GM23338 (cell line): ENCODE data around the gene FUT6.

ENCODE experiments used
- CREB1 ChIP-seq: fragments of 250-450 bp; sonication (Bioruptor Pico); IDR thresholded peaks from 2 replicates; pipeline ENCODE4 v1.5.0; 2020; ENCODE audit warnings: low read depth, mild to moderate bottlenecking, moderate library complexity
- ETS1 ChIP-seq: IDR thresholded peaks from 2 replicates; pipeline ENCODE4 v1.6.1; 2016; ENCODE audit warnings: antibody characterized with exemption
- EZH2 ChIP-seq: fragments of 200-600 bp; sonication (generic); IDR thresholded peaks from one replicate; pipeline ENCODE4 v1.8.0; 2017; ENCODE audit warnings: antibody characterized with exemption, mild to moderate bottlenecking, low read depth; ENCODE audit not compliant: unreplicated experiment
- EZH2phosphoT487 ChIP-seq: fragments of 200-600 bp; sonication (generic); IDR thresholded peaks from one replicate; pipeline ENCODE4 v1.8.1; 2018; ENCODE audit warnings: antibody characterized with exemption; ENCODE audit not compliant: unreplicated experiment
- JUNB ChIP-seq: IDR thresholded peaks from one replicate; pipeline ENCODE4 v1.6.1; 2016; ENCODE audit warnings: antibody characterized with exemption; ENCODE audit not compliant: unreplicated experiment
- NANOG ChIP-seq: IDR thresholded peaks from 2 replicates; pipeline ENCODE4 v1.6.1; 2016; ENCODE audit warnings: antibody characterized with exemption, borderline replicate concordance
- POLR2AphosphoS5 ChIP-seq: IDR thresholded peaks from 2 replicates; pipeline ENCODE4 v1.6.1; 2016; ENCODE audit warnings: antibody characterized with exemption, low read depth
- STAT1 ChIP-seq: IDR thresholded peaks from one replicate; pipeline ENCODE4 v1.6.1; 2016; ENCODE audit warnings: antibody characterized with exemption; ENCODE audit not compliant: unreplicated experiment
- ZNF114 ChIP-seq: fragments of 250-450 bp; sonication (Bioruptor Pico); IDR thresholded peaks from 2 replicates; pipeline ENCODE4 v1.5.0; 2020; ENCODE audit warnings: mild to moderate bottlenecking, moderate library complexity
- ZNF331 ChIP-seq: fragments of 250-450 bp; sonication (Bioruptor Pico); IDR thresholded peaks from 2 replicates; pipeline ENCODE4 v1.5.0; 2020; ENCODE audit warnings: low read depth, mild to moderate bottlenecking, moderate library complexity
- TF ChIP-seq, protein P1 (sequence below), 2 experiments: fragments of 200-600 bp in 1 of 2; sonication (generic) in 1 of 2; conservative IDR thresholded peaks; 2 replicates each; pipeline versions ENCODE4 v1.5.1 to v1.6.1; 2016 to 2017; ENCODE audit warnings: antibody characterized with exemption in 2 of 2, low read depth in 2 of 2, mild to moderate bottlenecking in 2 of 2, moderate library complexity in 1 of 2
- TF ChIP-seq, protein P2 (sequence below): IDR thresholded peaks from one replicate; pipeline ENCODE4 v1.6.1; 2018; ENCODE audit warnings: antibody characterized with exemption; ENCODE audit not compliant: unreplicated experiment
- TF ChIP-seq, protein P3 (sequence below): fragments of 250-450 bp; sonication (Bioruptor Pico); IDR thresholded peaks from 2 replicates; pipeline ENCODE4 v1.5.0; 2020; ENCODE audit warnings: mild to moderate bottlenecking, moderate library complexity

DNA sequence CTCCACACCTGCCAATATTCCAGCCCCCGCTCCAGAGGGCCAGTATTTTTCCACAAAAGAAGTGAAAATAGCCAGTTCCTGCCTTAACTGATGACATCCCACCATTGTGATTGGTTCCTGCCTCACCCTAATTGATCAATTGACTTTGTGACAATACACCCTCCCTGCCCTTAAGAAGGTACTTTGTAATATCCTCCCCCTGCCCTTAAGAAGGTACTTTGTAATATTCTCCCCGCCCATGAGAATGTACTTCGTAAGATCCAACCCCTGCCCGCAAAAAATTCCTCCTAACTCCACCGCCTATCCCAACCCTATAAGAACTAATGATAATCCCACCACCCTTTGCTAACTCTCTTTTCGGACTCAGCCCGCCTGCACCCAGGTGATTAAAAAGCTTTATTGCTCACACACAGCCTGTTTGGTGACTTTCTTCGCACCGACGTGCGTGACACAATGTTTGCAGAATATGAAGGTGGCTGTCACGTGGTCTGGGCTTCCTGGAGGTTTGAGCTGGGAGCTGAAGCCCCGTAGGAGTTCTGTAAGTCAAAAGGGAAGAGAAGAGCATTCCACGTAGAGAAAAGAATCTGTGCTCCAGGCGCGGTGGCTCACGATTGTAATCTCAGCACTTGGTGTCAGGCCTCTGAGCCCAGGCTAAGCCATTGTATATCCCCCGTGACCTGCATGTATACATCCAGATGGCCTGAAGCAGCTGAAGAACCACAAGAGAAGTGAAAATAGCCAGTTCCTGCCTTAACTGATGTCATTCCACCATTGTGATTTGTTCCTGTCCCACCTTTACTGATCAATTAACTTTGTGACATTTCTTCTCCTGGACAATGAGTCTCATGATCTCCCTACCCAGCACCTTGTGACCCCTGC is 17.9 kb upstream of the FUT6 start:
- TF ChIP-seq, protein P1, sequence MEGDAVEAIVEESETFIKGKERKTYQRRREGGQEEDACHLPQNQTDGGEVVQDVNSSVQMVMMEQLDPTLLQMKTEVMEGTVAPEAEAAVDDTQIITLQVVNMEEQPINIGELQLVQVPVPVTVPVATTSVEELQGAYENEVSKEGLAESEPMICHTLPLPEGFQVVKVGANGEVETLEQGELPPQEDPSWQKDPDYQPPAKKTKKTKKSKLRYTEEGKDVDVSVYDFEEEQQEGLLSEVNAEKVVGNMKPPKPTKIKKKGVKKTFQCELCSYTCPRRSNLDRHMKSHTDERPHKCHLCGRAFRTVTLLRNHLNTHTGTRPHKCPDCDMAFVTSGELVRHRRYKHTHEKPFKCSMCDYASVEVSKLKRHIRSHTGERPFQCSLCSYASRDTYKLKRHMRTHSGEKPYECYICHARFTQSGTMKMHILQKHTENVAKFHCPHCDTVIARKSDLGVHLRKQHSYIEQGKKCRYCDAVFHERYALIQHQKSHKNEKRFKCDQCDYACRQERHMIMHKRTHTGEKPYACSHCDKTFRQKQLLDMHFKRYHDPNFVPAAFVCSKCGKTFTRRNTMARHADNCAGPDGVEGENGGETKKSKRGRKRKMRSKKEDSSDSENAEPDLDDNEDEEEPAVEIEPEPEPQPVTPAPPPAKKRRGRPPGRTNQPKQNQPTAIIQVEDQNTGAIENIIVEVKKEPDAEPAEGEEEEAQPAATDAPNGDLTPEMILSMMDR (conservative IDR thresholded peaks at IDR 0.05; ENCODE audit: low read depth in 2 of 2): no peak
- TF ChIP-seq EZH2 (no peak), POLR2AphosphoS5 (no peak), EZH2phosphoT487 (no peak), NANOG (no peak), CREB1 (CRISPR knock-in tag) (no peak), JUNB (no peak), STAT1 (no peak), ETS1 (no peak), ZNF114 (CRISPR knock-in tag) (no peak), ZNF331 (CRISPR knock-in tag) (no peak)
- TF ChIP-seq, protein P2, sequence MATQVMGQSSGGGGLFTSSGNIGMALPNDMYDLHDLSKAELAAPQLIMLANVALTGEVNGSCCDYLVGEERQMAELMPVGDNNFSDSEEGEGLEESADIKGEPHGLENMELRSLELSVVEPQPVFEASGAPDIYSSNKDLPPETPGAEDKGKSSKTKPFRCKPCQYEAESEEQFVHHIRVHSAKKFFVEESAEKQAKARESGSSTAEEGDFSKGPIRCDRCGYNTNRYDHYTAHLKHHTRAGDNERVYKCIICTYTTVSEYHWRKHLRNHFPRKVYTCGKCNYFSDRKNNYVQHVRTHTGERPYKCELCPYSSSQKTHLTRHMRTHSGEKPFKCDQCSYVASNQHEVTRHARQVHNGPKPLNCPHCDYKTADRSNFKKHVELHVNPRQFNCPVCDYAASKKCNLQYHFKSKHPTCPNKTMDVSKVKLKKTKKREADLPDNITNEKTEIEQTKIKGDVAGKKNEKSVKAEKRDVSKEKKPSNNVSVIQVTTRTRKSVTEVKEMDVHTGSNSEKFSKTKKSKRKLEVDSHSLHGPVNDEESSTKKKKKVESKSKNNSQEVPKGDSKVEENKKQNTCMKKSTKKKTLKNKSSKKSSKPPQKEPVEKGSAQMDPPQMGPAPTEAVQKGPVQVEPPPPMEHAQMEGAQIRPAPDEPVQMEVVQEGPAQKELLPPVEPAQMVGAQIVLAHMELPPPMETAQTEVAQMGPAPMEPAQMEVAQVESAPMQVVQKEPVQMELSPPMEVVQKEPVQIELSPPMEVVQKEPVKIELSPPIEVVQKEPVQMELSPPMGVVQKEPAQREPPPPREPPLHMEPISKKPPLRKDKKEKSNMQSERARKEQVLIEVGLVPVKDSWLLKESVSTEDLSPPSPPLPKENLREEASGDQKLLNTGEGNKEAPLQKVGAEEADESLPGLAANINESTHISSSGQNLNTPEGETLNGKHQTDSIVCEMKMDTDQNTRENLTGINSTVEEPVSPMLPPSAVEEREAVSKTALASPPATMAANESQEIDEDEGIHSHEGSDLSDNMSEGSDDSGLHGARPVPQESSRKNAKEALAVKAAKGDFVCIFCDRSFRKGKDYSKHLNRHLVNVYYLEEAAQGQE: no peak
- TF ChIP-seq, protein P3, sequence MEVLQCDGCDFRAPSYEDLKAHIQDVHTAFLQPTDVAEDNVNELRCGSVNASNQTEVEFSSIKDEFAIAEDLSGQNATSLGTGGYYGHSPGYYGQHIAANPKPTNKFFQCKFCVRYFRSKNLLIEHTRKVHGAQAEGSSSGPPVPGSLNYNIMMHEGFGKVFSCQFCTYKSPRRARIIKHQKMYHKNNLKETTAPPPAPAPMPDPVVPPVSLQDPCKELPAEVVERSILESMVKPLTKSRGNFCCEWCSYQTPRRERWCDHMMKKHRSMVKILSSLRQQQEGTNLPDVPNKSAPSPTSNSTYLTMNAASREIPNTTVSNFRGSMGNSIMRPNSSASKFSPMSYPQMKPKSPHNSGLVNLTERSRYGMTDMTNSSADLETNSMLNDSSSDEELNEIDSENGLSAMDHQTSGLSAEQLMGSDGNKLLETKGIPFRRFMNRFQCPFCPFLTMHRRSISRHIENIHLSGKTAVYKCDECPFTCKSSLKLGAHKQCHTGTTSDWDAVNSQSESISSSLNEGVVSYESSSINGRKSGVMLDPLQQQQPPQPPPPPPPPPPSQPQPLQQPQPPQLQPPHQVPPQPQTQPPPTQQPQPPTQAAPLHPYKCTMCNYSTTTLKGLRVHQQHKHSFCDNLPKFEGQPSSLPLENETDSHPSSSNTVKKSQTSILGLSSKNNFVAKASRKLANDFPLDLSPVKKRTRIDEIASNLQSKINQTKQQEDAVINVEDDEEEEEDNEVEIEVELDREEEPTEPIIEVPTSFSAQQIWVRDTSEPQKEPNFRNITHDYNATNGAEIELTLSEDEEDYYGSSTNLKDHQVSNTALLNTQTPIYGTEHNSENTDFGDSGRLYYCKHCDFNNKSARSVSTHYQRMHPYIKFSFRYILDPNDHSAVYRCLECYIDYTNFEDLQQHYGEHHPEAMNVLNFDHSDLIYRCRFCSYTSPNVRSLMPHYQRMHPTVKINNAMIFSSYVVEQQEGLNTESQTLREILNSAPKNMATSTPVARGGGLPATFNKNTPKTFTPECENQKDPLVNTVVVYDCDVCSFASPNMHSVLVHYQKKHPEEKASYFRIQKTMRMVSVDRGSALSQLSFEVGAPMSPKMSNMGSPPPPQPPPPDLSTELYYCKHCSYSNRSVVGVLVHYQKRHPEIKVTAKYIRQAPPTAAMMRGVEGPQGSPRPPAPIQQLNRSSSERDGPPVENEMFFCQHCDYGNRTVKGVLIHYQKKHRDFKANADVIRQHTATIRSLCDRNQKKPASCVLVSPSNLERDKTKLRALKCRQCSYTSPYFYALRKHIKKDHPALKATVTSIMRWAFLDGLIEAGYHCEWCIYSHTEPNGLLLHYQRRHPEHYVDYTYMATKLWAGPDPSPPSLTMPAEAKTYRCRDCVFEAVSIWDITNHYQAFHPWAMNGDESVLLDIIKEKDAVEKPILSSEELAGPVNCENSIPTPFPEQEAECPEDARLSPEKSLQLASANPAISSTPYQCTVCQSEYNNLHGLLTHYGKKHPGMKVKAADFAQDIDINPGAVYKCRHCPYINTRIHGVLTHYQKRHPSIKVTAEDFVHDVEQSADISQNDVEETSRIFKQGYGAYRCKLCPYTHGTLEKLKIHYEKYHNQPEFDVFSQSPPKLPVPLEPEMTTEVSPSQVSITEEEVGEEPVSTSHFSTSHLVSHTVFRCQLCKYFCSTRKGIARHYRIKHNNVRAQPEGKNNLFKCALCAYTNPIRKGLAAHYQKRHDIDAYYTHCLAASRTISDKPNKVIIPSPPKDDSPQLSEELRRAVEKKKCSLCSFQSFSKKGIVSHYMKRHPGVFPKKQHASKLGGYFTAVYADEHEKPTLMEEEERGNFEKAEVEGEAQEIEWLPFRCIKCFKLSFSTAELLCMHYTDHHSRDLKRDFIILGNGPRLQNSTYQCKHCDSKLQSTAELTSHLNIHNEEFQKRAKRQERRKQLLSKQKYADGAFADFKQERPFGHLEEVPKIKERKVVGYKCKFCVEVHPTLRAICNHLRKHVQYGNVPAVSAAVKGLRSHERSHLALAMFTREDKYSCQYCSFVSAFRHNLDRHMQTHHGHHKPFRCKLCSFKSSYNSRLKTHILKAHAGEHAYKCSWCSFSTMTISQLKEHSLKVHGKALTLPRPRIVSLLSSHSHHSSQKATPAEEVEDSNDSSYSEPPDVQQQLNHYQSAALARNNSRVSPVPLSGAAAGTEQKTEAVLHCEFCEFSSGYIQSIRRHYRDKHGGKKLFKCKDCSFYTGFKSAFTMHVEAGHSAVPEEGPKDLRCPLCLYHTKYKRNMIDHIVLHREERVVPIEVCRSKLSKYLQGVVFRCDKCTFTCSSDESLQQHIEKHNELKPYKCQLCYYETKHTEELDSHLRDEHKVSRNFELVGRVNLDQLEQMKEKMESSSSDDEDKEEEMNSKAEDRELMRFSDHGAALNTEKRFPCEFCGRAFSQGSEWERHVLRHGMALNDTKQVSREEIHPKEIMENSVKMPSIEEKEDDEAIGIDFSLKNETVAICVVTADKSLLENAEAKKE (CRISPR knock-in tag): no peak
